Skeletal muscle satellite cell (primary cell): ENCODE results near the gene ABHD16B.
"Not testable (repeated sequence)": the region's sequence is repeated elsewhere in the genome, so short reads cannot be mapped to it uniquely, and the experiment has no call there.

Experiments used
- H3K27me3 ChIP-seq: 2 replicates; pipeline ENCODE4 v1.7.0; 2013; ENCODE audit warnings: low read length; ENCODE audit not compliant: control insufficient read depth, insufficient read depth
- H3K36me3 ChIP-seq: 2 replicates; pipeline ENCODE4 v1.7.0; 2013; ENCODE audit warnings: mild to moderate bottlenecking, control low read depth, low read length; ENCODE audit not compliant: insufficient read depth
- H3K4me1 ChIP-seq: 2 replicates; pipeline ENCODE4 v1.7.0; 2013; ENCODE audit warnings: low read length; ENCODE audit not compliant: control insufficient read depth, insufficient read depth
- H3K4me2 ChIP-seq: 2 replicates; pipeline ENCODE4 v1.7.0; 2013; ENCODE audit warnings: mild to moderate bottlenecking, low read length
- H3K4me3 ChIP-seq: 2 replicates; pipeline ENCODE4 v1.7.0; 2013; ENCODE audit warnings: low read length
- H3K9ac ChIP-seq: 2 replicates; pipeline ENCODE4 v1.7.0; 2013; ENCODE audit warnings: mild to moderate bottlenecking, low read depth, low read length, moderate library complexity
- H3K9me3 ChIP-seq: replicated peaks from 2 replicates; pipeline ENCODE4 v1.7.0; 2013; ENCODE audit warnings: mild to moderate bottlenecking, control low read depth, low read length

ABHD16B gene

GRCh38 chr20:63874241-63874640, 12.9 kb downstream of the ABHD16B start:
- H3K9me3 ChIP-seq, H3K9ac ChIP-seq, H3K4me2 ChIP-seq, H3K27me3 ChIP-seq, H3K4me3 ChIP-seq: not testable (repeated sequence)
- H3K36me3 ChIP-seq: peaks cover 81% of the 10 kb centered on the region
- H3K4me1 ChIP-seq: peaks cover 11% of the 10 kb centered on the region

GRCh38 chr20:63876489-63877036, 15.3 kb downstream of the ABHD16B start:
- no peak overlapping the region for H3K9ac ChIP-seq
- H3K4me2 ChIP-seq: no peak overlapping the region

GRCh38 chr20:63877755-63878470, 16.6 kb downstream of the ABHD16B start:
- H3K4me1 ChIP-seq: peaks cover 9% of the 10 kb centered on the region
- peaks cover 78% of the 10 kb centered on the region for H3K36me3 ChIP-seq
- no peak overlapping the region for H3K4me3 ChIP-seq
- no peak overlapping the region for H3K4me2 ChIP-seq
- no peaks in the 10 kb centered on the region for H3K27me3 ChIP-seq
- H3K9me3 ChIP-seq: no peaks in the 10 kb centered on the region
- no peak overlapping the region for H3K9ac ChIP-seq

More at GRCh38 chr20:63876489-63877036, 15.3 kb downstream of the ABHD16B start:
- no peaks in the 10 kb centered on the region for H3K27me3 ChIP-seq
- H3K9me3 ChIP-seq: no peaks in the 10 kb centered on the region
- H3K36me3 ChIP-seq: peaks cover 77% of the 10 kb centered on the region
- H3K4me3 ChIP-seq: no peak overlapping the region
- H3K4me1 ChIP-seq: peaks cover 11% of the 10 kb centered on the region

DNA sequence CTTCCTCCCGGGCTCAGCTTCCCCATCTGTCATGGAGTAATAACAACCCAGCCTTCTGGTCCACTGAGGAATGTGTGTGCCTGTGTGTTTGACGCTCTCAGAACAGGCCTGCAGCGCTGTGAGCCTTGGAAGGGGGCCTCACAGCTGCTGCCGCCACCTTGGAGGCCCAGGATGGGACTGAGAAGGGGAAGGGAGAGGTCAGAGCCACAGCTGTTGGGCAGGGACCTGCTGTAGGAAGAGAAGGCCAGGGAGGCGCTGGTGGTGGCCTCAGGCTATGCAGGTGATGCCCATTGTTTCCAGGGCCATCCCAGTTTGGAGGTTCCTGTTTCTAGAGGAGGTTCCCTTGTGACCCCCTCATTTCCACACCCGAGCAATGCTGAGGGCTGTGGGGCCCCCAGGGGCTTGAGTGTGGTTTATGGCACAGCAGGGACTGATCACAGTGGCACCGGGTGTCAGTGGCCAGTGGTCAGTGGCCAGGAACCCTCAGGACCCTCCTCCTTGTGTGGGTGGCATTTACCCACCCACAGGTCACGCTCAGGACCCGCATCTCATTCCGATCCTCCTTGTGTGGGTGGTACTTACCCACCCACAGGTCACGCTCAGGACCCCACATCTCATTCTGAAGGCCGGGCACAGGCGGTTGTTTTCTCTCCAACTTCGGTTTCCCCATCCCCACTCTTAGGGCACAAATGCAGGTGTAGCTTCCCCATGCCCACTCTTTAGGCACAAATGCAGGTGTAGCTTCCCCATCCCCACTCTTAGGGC, 17.8 kb downstream of the ABHD16B start:
- no peak overlapping the region for H3K4me2 ChIP-seq
- H3K9me3 ChIP-seq: no peaks in the 10 kb centered on the region
- H3K4me1 ChIP-seq: no peaks in the 10 kb centered on the region
- H3K36me3 ChIP-seq: peaks cover 82% of the 10 kb centered on the region
- H3K4me3 ChIP-seq: no peak overlapping the region
- H3K27me3 ChIP-seq: no peaks in the 10 kb centered on the region
- no peak overlapping the region for H3K9ac ChIP-seq

GRCh38 chr20:63880901-63881300, 19.6 kb downstream of the ABHD16B start:
- not testable (repeated sequence) for H3K4me2 ChIP-seq, H3K4me1 ChIP-seq, H3K4me3 ChIP-seq, H3K9me3 ChIP-seq, H3K9ac ChIP-seq, H3K27me3 ChIP-seq
- peaks cover 84% of the 10 kb centered on the region for H3K36me3 ChIP-seq

DNA sequence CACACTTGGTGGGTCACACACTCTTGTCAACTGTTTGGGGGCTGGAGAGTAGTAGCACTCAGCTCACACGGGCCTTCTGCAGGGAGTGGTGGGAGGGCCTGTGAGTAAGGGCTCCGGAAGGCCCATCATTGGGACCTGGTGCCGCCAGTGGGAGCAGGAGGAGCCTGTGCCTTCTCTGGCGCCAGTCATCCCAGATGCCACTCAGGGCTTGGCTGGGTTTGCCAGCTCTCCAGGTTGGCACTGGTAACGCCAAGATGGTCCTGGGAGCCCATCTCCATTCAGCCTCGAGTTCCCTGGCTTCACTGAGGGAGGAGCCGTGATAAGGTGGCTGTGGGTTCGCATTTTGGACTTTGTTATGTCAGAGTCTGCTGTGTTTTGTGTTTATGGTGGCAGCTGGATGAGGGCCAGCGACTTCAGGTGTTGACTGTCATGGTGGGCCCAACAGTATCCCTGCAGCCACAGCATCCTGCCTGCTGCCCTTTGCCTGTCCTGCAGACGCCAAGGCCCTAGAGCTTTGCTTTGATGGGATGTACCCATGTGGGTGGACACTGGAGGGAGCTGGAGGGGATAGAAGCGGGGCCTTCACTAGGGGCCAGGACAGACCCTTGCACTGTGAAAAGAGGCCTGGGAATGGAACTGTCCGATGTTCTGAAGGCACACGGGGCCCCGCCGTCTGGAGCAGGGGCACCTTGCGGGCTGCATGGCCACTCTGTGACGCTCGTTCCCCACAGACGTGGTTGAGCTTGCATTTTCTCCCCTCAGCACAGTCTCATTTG, 20.3 kb downstream of the ABHD16B start:
- no peak overlapping the region for H3K4me2 ChIP-seq
- no peaks in the 10 kb centered on the region for H3K4me1 ChIP-seq
- no peaks in the 10 kb centered on the region for H3K27me3 ChIP-seq
- H3K4me3 ChIP-seq: no peak overlapping the region
- H3K36me3 ChIP-seq: peaks cover 79% of the 10 kb centered on the region
- H3K9me3 ChIP-seq: no peaks in the 10 kb centered on the region
- H3K9ac ChIP-seq: no peak overlapping the region

GRCh38 chr20:63882257-63883200, 21.2 kb downstream of the ABHD16B start:
- H3K9ac ChIP-seq: no peak overlapping the region
- no peak overlapping the region for H3K4me2 ChIP-seq
- no peaks in the 10 kb centered on the region for H3K9me3 ChIP-seq
- H3K27me3 ChIP-seq: no peaks in the 10 kb centered on the region
- no peaks in the 10 kb centered on the region for H3K4me1 ChIP-seq
- H3K4me3 ChIP-seq: no peak overlapping the region
- peaks cover 81% of the 10 kb centered on the region for H3K36me3 ChIP-seq

GRCh38 chr20:63883201-63883593, 21.9 kb downstream of the ABHD16B start:
- Histone ChIP-seq H3K36me3 (peaks cover 80% of the 10 kb centered on the region), H3K4me2 (no peak overlapping the region), H3K9ac (no peak overlapping the region), H3K9me3 (no peaks in the 10 kb centered on the region), H3K4me1 (no peaks in the 10 kb centered on the region), H3K27me3 (no peaks in the 10 kb centered on the region), H3K4me3 (no peak overlapping the region)

GRCh38 chr20:63884506-63885263, 23.4 kb downstream of the ABHD16B start:
- no peak overlapping the region for H3K9ac ChIP-seq
- H3K4me2 ChIP-seq: no peak overlapping the region
- H3K4me3 ChIP-seq: no peak overlapping the region
- H3K9me3 ChIP-seq: no peaks in the 10 kb centered on the region
- H3K27me3 ChIP-seq: no peaks in the 10 kb centered on the region
- no peaks in the 10 kb centered on the region for H3K4me1 ChIP-seq
- peaks cover 78% of the 10 kb centered on the region for H3K36me3 ChIP-seq
